Astrocyte (in vitro differentiated cells and primary cell): ENCODE measurements around the gene CIROP. TPM values are rescaled to one million over a fixed set of nuclear protein-coding genes. Genes with fewer than 3 reads are reported as not detected.

Experiments
- DNase-seq: peaks from one replicate; pipeline ENCODE4 v3.0.0-alpha.2; 2010; ENCODE audit warnings: low read depth
- FAIRE-seq: peaks from 2 replicates; lab custom pipeline; 2011; peaks lifted over from hg19 to GRCh38; lab: Jason Lieb, UNC
- H2AFZ ChIP-seq: 2 replicates; pipeline ENCODE4 v1.6.0; 2012; ENCODE audit warnings: low read depth, low read length, inconsistent platforms
- H3K27ac ChIP-seq: 2 replicates; pipeline ENCODE4 v1.5.1; 2011; ENCODE audit warnings: low read depth, low read length, inconsistent platforms
- H3K27me3 ChIP-seq: 2 replicates; pipeline ENCODE4 v1.6.0; 2011; ENCODE audit warnings: low read length, inconsistent platforms; ENCODE audit not compliant: insufficient read depth
- H3K36me3 ChIP-seq: 2 replicates; pipeline ENCODE4 v1.5.1; 2011; ENCODE audit warnings: low read length, inconsistent platforms; ENCODE audit not compliant: insufficient read depth
- H3K4me1 ChIP-seq: 2 replicates; pipeline ENCODE4 v1.5.1; 2011; ENCODE audit warnings: low read length, inconsistent platforms; ENCODE audit not compliant: insufficient read depth
- H3K4me2 ChIP-seq: 2 replicates; pipeline ENCODE4 v1.6.0; 2012; ENCODE audit warnings: low read length, inconsistent platforms
- H3K4me3 ChIP-seq: 2 replicates; pipeline ENCODE4 v1.5.1; 2011; ENCODE audit warnings: low read depth, mild to moderate bottlenecking, low read length, inconsistent platforms; ENCODE audit not compliant: insufficient read depth
- H3K79me2 ChIP-seq: 2 replicates; pipeline ENCODE4 v1.6.0; 2012; ENCODE audit warnings: mild to moderate bottlenecking, low read length, inconsistent platforms; ENCODE audit not compliant: insufficient read depth
- H3K9ac ChIP-seq: 2 replicates; pipeline ENCODE4 v1.6.0; 2012; ENCODE audit warnings: mild to moderate bottlenecking, low read length, inconsistent platforms
- H3K9me3 ChIP-seq: 2 replicates; pipeline ENCODE4 v1.5.1; 2012; ENCODE audit warnings: low read depth, mild to moderate bottlenecking, low read length, inconsistent platforms; ENCODE audit not compliant: insufficient read depth
- H4K20me1 ChIP-seq: 2 replicates; pipeline ENCODE4 v1.6.0; 2012; ENCODE audit warnings: low read length, inconsistent platforms; ENCODE audit not compliant: insufficient read depth
- H3K27ac Mint-ChIP-seq: one replicate; pipeline ENCODE4 v1.8.0; 2021; ENCODE audit warnings: mild to moderate bottlenecking, mixed read lengths; ENCODE audit not compliant: unreplicated experiment
- H3K27me3 Mint-ChIP-seq: one replicate; pipeline ENCODE4 v1.8.0; 2021; ENCODE audit warnings: low read depth, mixed read lengths; ENCODE audit not compliant: unreplicated experiment
- H3K36me3 Mint-ChIP-seq: one replicate; pipeline ENCODE4 v1.8.0; 2021; ENCODE audit warnings: low read depth, mixed read lengths; ENCODE audit not compliant: unreplicated experiment
- H3K4me1 Mint-ChIP-seq: one replicate; pipeline ENCODE4 v1.8.0; 2021; ENCODE audit warnings: low read depth, mixed read lengths; ENCODE audit not compliant: unreplicated experiment
- H3K4me3 Mint-ChIP-seq: one replicate; pipeline ENCODE4 v1.8.0; 2021; ENCODE audit warnings: mild to moderate bottlenecking, moderate library complexity, mixed read lengths; ENCODE audit not compliant: unreplicated experiment
- H3K9me3 Mint-ChIP-seq: one replicate; pipeline ENCODE4 v1.8.0; 2021; ENCODE audit warnings: mild to moderate bottlenecking, mixed read lengths; ENCODE audit not compliant: unreplicated experiment
- CTCF ChIP-seq: IDR thresholded peaks from 2 replicates; pipeline ENCODE4 v1.5.1; 2011; ENCODE audit warnings: low read depth, mild to moderate bottlenecking, inconsistent platforms, low read length, moderate library complexity; ENCODE audit not compliant: insufficient read depth
- EZH2 ChIP-seq: IDR thresholded peaks from 2 replicates; pipeline ENCODE4 v1.6.1; 2012; ENCODE audit warnings: mild to moderate bottlenecking, low read length, inconsistent platforms; ENCODE audit not compliant: insufficient read depth
- total RNA-seq: library from RNA; stranded (reverse); gene quantifications from 2 replicates; pipeline ENCODE4 v1.2.1, GENCODE V29; 2021

Gene CIROP
- total RNA-seq, 1 donor from 2014 or later, result not detected

- no peak for TF ChIP-seq EZH2
- TF ChIP-seq CTCF, result no peak
- Mint-ChIP-seq H3K9me3 (no peaks in the 10 kb centered on the region), H3K4me3 (no peak overlapping the region), H3K27me3 (peaks cover 20% of the 10 kb centered on the region), H3K27ac (no peak overlapping the region), H3K4me1 (no peaks in the 10 kb centered on the region), H3K36me3 (peaks cover 4% of the 10 kb centered on the region)
- Histone ChIP-seq H3K27ac (no peak overlapping the region), H4K20me1 (no peaks in the 10 kb centered on the region), H3K27me3 (peaks cover 15% of the 10 kb centered on the region), H3K4me3 (no peak overlapping the region), H2AFZ (no peak overlapping the region), H3K36me3 (no peaks in the 10 kb centered on the region), H3K9ac (no peak overlapping the region), H3K9me3 (no peaks in the 10 kb centered on the region), H3K79me2 (no peaks in the 10 kb centered on the region), H3K4me1 (no peaks in the 10 kb centered on the region), H3K4me2 (no peak overlapping the region)
- FAIRE-seq, result no peak
- DNase-seq, result no peak
Measured at GRCh38 chr14:23130871-23131270, 26.1 kb upstream of the CIROP start.

- Histone ChIP-seq H3K9ac (no peak overlapping the region), H3K4me2 (no peak overlapping the region), H4K20me1 (no peaks in the 10 kb centered on the region), H3K36me3 (no peaks in the 10 kb centered on the region), H2AFZ (no peak overlapping the region), H3K4me3 (no peak overlapping the region), H3K4me1 (no peaks in the 10 kb centered on the region), H3K9me3 (no peaks in the 10 kb centered on the region), H3K27ac (no peak overlapping the region), H3K27me3 (peaks cover 15% of the 10 kb centered on the region), H3K79me2 (no peaks in the 10 kb centered on the region)
- H3K36me3 Mint-ChIP-seq, result peaks cover 4% of the 10 kb centered on the region
- H3K4me3 Mint-ChIP-seq, result no peak overlapping the region
- DNase-seq (no peak), FAIRE-seq (no peak)
- TF ChIP-seq EZH2 (no peak), CTCF (no peak)
- H3K4me1 Mint-ChIP-seq, result no peaks in the 10 kb centered on the region
- H3K9me3 Mint-ChIP-seq, result no peaks in the 10 kb centered on the region
- H3K27me3 Mint-ChIP-seq, result peaks cover 20% of the 10 kb centered on the region
- no peak overlapping the region for H3K27ac Mint-ChIP-seq
Measured at GRCh38 chr14:23129759-23130316, 25.0 kb upstream of the CIROP start.

DNA sequence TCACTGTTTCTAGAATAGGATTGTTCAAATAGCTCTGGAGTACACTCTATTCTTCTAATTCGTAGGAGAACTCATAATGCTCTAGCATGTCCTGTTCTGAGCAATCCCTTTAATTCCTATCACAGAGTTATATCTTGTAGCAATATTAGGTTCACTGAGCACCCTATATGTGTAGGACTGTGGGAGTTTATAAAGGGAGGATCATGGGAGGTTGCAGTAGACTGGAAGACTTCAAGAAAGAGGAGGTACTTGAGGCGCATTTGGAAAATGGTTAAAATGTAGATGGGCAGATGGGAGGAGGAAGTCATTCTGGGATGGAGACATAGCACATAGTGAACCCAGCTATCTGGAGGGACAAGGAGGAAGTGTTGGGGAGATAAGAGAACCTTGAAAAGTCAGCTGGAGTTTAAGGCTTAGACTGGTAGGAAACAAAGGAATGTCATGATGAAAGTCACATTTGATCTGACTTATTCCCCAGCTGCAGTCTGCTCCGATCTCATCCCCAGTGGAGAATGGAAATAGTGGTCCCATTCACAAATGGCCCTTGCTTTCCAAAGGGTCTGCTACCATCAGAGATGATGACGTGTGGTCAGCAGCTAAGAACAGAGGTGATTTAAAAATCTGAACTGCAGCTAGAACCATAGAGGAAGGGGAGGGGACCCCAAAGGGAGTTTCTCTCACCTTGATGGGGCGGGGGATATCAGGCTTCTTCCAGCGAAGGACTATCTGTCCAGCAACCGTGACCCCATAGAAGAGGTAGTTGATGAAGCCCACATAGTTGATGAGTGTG, 24.4 kb upstream of the CIROP start:
- no peaks in the 10 kb centered on the region for H4K20me1 ChIP-seq
- no peaks in the 10 kb centered on the region for H3K4me1 Mint-ChIP-seq
- H3K36me3 Mint-ChIP-seq, result peaks cover 4% of the 10 kb centered on the region
- H3K27me3 Mint-ChIP-seq, result peaks cover 20% of the 10 kb centered on the region
- H3K27ac ChIP-seq, result no peak overlapping the region
- no peak for FAIRE-seq
- no peak overlapping the region for H3K9ac ChIP-seq
- no peak for DNase-seq
- H3K27me3 ChIP-seq, result peaks cover 15% of the 10 kb centered on the region
- TF ChIP-seq CTCF (no peak), EZH2 (no peak)
- H3K4me1 ChIP-seq, result no peaks in the 10 kb centered on the region
- no peaks in the 10 kb centered on the region for H3K9me3 Mint-ChIP-seq
- H2AFZ ChIP-seq, result no peak overlapping the region
- no peak overlapping the region for H3K4me3 ChIP-seq
- no peak overlapping the region for H3K4me3 Mint-ChIP-seq
- H3K9me3 ChIP-seq, result no peaks in the 10 kb centered on the region
- no peak overlapping the region for H3K4me2 ChIP-seq
- no peak overlapping the region for H3K27ac Mint-ChIP-seq
- H3K79me2 ChIP-seq, result no peaks in the 10 kb centered on the region
- no peaks in the 10 kb centered on the region for H3K36me3 ChIP-seq
